ENCODE data around the gene GRAP2.

Gene GRAP2

DNA sequence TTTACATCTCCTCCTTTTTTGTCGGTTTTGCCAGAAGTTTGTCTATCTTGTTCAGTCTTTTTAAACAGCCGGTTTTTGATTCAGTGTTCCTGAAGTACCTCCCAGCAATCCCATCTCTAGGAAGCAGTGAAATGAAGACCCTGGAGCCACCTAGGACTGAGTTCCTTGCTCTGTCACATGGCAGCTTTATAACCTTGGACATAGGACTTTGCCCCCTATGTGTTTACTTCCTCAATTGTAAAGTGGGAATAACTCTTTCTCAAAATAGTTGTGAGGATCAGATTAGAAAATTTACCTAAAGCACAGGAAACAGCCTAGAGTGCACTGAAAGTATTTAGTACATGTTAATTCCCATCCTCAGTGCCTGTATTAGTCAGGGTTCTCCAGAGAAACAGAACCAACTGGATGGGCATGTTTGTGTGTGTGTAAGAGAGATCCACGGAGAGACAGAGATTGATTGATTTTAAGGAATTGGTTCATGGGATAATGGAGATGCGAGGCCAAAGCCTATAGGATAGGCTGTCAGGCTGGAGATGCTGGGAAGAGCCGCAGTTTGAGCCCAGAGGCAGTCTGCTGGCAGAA lies 113.9 kb downstream of the GRAP2 start:
- Histone ChIP-seq H3K4me1 (no peaks in the 10 kb centered on the region), H3K4me3 (no peak overlapping the region), H3K27me3 (ENCODE audit: low read depth) (no peaks in the 10 kb centered on the region; the same call in 1 of the 2 replicates), H3K9me3 (no peaks in the 10 kb centered on the region), H3K36me3 (replicated peaks) (no peaks in the 10 kb centered on the region)
- DNase-seq (ENCODE audit: low spot score in 2 of 2), result no peak
- in situ Hi-C loops (cut with MboI; ENCODE audit: low sequenced_read_pairs), result no loop called here

- Histone ChIP-seq H3K27me3 (ENCODE audit: low read depth) (no peaks in the 10 kb centered on the region; the same call in 1 of the 2 replicates), H3K4me1 (no peaks in the 10 kb centered on the region), H3K9me3 (no peaks in the 10 kb centered on the region), H3K36me3 (replicated peaks) (no peaks in the 10 kb centered on the region), H3K4me3 (no peak overlapping the region)
- DNase-seq (ENCODE audit: low spot score in 2 of 2), result no peak
- in situ Hi-C loops (cut with MboI; ENCODE audit: low sequenced_read_pairs), result no loop called here
Measured at GRCh38 chr22:40015358-40015976, 114.6 kb downstream of the GRAP2 start.

DNA sequence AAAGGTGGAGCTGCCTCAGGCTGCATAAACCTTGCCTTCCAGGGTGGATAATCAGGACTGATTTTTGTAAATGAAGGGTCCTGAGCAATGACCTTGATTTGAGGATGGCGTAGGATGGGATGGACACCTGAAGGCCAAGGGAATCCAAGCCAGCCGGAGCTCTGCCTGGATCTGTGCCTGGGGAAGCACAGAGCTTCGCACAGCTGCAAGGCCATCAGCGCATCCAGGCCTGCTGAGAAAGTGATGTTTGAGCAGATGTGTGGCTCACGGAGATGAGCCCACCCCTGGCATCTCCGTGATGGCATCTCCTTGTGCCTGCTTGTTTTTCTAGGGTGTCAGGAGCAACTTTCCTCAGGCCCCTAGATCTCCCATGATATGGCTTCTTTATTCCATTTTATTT lies 117.2 kb downstream of the GRAP2 start:
- DNase-seq (ENCODE audit: low spot score in 2 of 2), result no peak
- H3K4me1 ChIP-seq, result no peaks in the 10 kb centered on the region
- no peaks in the 10 kb centered on the region for H3K27me3 ChIP-seq (ENCODE audit: low read depth)
- in situ Hi-C loops (cut with MboI; ENCODE audit: low sequenced_read_pairs), result no loop called here
- no peaks in the 10 kb centered on the region for H3K36me3 ChIP-seq (replicated peaks)
- no peaks in the 10 kb centered on the region for H3K9me3 ChIP-seq
- no peak overlapping the region for H3K4me3 ChIP-seq

- H3K4me1 ChIP-seq, result no peaks in the 10 kb centered on the region
- in situ Hi-C loops (cut with MboI; ENCODE audit: low sequenced_read_pairs), result no loop called here
Measured at GRCh38 chr22:40019100-40019499, 118.2 kb downstream of the GRAP2 start.

GRCh38 chr22:40020956-40021355 lies 120.1 kb downstream of the GRAP2 start:
- no peaks in the 10 kb centered on the region for H3K27me3 ChIP-seq (ENCODE audit: low read depth)
- H3K36me3 ChIP-seq (replicated peaks), result no peaks in the 10 kb centered on the region
- H3K4me3 ChIP-seq, result no peak overlapping the region
- no peaks in the 10 kb centered on the region for H3K9me3 ChIP-seq
- no peaks in the 10 kb centered on the region for H3K4me1 ChIP-seq
- in situ Hi-C loops (cut with MboI; ENCODE audit: low sequenced_read_pairs), result loop anchor here (10.0 kb wide), 1 partner anchor 396 kb away; no protein-coding TSS in a partner anchor
- DNase-seq (ENCODE audit: low spot score in 2 of 2), result no peak

More at GRCh38 chr22:40019100-40019499, 118.2 kb downstream of the GRAP2 start:
- H3K9me3 ChIP-seq, result no peaks in the 10 kb centered on the region
- DNase-seq (ENCODE audit: low spot score in 2 of 2), result no peak
- H3K36me3 ChIP-seq (replicated peaks), result no peaks in the 10 kb centered on the region
- no peak overlapping the region for H3K4me3 ChIP-seq
- no peaks in the 10 kb centered on the region for H3K27me3 ChIP-seq (ENCODE audit: low read depth)

DNA sequence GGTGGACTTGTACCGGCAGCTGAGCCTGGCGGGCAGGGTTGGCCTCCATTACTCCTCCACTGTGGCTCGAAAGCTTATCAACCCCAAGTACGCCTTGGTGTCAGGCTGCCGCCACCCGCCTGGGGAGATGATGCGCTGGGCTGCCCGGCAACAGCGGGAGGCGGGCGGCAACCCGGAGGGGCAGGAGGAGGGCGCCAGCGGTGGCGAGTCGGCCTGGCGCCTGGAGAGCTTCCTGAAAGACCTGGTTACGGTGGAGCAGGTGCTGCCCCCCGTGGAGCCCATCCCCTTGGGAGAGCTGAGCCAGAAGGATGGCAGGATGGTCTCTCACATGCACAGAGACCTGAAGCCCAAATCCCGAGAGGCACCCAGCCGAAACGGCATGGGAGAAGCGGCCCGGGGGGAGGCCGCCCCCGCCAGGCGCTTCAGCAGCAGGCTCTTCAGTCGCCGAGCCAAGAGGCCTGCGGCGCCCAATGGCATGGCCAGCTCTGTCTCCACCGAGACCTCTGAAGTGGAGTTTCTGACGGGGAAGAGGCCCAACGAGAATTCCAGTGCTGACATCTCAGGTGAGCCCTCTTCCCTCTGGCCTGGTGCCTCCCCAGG lies 120.6 kb downstream of the GRAP2 start:
- no peaks in the 10 kb centered on the region for H3K9me3 ChIP-seq
- in situ Hi-C loops (cut with MboI; ENCODE audit: low sequenced_read_pairs), result loop anchor here (10.0 kb wide), 1 partner anchor 397 kb away; no protein-coding TSS in a partner anchor
- H3K4me1 ChIP-seq, result no peaks in the 10 kb centered on the region
- no peaks in the 10 kb centered on the region for H3K36me3 ChIP-seq (replicated peaks)
- no peaks in the 10 kb centered on the region for H3K27me3 ChIP-seq (ENCODE audit: low read depth)
- no peak overlapping the region for H3K4me3 ChIP-seq
- DNase-seq (ENCODE audit: low spot score in 2 of 2), result no peak

DNA sequence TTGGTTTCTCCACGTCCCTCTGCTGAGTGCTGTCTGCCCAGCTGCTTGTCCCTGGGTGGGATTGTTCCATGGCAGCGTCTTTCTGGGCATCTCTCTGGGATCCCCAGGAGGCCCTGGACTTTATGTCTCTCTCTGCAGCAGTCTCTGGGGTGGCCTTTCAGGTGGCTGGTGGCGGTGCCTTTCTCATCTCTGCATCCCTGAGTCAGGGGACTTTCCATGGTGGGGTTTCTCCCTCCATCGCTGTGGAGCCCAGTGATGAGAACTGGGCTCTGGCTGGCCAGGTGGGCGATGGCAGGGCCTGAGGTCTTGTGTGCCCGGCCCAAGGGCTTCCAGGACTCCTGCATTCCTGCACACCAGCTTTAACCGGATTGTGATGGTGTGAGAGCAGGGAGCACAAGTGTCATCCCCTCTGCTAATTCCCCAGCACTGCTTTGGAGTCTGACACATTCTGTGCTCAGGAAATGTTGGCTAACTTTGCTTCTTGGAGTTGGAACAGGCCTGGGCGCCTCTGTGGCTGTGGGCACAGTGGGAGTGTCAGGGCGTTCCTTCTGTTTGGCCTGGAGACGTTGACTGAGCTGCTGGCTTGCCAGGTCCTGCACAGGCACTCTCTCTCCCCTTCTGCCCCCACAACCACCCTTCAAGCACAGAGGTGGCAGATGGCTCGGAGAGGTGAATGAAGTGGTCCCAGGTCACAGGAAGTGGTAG lies 121.8 kb downstream of the GRAP2 start:
- H3K9me3 ChIP-seq, result no peaks in the 10 kb centered on the region
- no peak overlapping the region for H3K4me3 ChIP-seq
- no peaks in the 10 kb centered on the region for H3K36me3 ChIP-seq (replicated peaks)
- no peaks in the 10 kb centered on the region for H3K4me1 ChIP-seq
- no peaks in the 10 kb centered on the region for H3K27me3 ChIP-seq (ENCODE audit: low read depth)
- no peak for DNase-seq (ENCODE audit: low spot score in 2 of 2)
- in situ Hi-C loops (cut with MboI; ENCODE audit: low sequenced_read_pairs), result loop anchor here (10.0 kb wide), 1 partner anchor 398 kb away; no protein-coding TSS in a partner anchor
